GM12873 (cell line): ENCODE measurements around the gene RHBDD1.

ENCODE experiments used
- CTCF ChIP-seq: IDR thresholded peaks from 2 replicates; pipeline ENCODE4 v1.5.1; 2012; ENCODE audit warnings: low read depth, mild to moderate bottlenecking, moderate library complexity, low read length, control low read depth; ENCODE audit not compliant: insufficient read depth; ENCODE audit errors: missing control alignments

The RHBDD1 gene

GRCh38 chr2:226910384-226910783, 74.5 kb downstream of the RHBDD1 start:
- no peak for TF ChIP-seq CTCF

- TF ChIP-seq CTCF = no peak
Observed at GRCh38 chr2:226911932-226912331, 76.1 kb downstream of the RHBDD1 start.

- no peak for TF ChIP-seq CTCF
Observed at GRCh38 chr2:226913641-226914040, 77.8 kb downstream of the RHBDD1 start.

GRCh38 chr2:226915846-226916360, 80.0 kb downstream of the RHBDD1 start:
- no peak for TF ChIP-seq CTCF

- TF ChIP-seq CTCF = no peak
Observed at GRCh38 chr2:226916669-226917068, 80.8 kb downstream of the RHBDD1 start.

- no peak for TF ChIP-seq CTCF
Observed at GRCh38 chr2:226932443-226932842, 96.6 kb downstream of the RHBDD1 start.

- no peak for TF ChIP-seq CTCF
Observed at GRCh38 chr2:226934546-226935201, 98.8 kb downstream of the RHBDD1 start.
